ENCODE data around the gene FASTKD3.

Gene FASTKD3

GRCh38 chr5:7846327-7846726 is 22.5 kb downstream of the FASTKD3 start:
- DNase-seq, result no peak

GRCh38 chr5:7845557-7845956 is 23.3 kb downstream of the FASTKD3 start:
- no peak for DNase-seq

GRCh38 chr5:7844901-7845300 is 23.9 kb downstream of the FASTKD3 start:
- no peak for DNase-seq

- DNase-seq, result no peak
These were observed 26.3 kb downstream of the FASTKD3 start for GRCh38 chr5:7842531-7842930.

- no peak for DNase-seq
These were observed 31.4 kb downstream of the FASTKD3 start for GRCh38 chr5:7837403-7837802.

DNA sequence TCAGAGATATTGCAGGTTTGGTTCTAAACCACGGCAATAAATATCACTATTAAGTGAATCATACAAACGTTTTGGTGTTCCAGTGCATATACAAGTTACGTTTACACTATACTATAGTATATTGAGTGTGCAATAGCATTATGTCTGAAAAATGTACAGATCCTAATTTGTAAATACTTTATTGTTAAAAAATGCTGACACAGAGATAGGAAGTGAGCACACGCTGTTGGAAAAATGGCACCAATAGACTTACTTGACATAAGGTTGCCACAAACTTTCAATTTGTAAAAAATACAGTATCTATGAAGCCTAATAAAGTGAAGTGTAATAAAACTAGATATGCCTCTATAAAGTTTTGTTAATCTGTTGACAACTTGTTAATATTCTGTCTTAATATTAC is 33.8 kb downstream of the FASTKD3 start:
- no peak for DNase-seq

DNA sequence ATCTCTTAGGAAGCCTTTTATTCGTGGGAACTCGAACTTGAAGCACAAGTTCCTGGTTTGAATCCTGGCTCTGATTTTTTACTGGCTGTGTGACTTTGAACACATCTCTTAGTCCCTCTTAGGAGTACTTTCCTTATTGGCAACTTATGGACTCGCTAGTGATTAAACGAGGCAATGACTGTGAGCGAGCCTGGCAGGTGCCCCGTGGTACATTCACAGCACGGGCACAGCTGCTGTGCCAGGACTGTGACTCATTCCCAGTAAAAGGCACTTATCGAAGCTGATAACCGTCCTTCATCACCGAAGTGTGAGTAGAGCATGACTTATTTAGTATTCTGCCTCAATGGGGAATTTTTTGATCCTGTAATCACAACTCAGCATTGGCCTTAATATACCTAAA is 40.6 kb downstream of the FASTKD3 start:
- DNase-seq, result no peak

- DNase-seq, result no peak
These were observed 41.2 kb downstream of the FASTKD3 start for GRCh38 chr5:7827610-7828009.

DNA sequence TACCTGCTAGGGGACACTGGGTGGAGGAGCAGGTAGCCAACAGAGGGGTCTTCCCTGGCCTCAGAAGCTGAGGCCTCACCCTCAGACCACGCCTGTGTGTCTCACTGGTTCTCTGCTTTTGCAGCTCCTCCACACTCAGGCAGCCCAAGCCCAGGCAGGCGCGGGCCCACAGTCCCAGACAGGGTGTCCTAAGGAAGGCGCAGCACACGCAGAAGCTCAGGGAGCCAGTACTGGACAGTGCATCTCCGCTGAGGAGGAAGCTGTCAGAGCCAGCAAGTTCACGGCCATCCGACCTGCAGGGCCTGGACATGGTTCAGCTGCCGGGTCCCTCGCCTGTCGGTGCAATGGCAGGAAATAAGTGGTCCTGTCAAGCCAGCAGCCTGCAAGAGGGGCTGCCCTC is 43.2 kb downstream of the FASTKD3 start:
- no peak for DNase-seq

DNA sequence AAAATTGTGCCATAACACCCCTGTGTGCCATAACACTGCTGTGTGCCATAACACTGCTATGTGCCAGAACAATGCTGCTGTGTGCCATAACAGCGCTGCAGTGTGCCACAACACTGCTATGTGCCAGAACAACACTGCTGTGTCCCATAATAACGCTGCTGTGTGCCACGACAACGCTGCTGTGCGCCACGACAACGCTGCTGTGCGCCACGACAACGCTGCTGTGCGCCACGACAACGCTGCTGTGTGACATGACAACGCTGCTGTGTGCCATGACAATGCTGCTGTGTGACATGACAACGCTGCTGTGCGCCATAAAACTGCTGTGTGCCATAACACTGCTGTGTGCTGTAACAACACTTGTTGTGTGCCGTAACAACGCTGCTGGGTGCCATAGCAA is 43.8 kb downstream of the FASTKD3 start:
- no peak for DNase-seq

- DNase-seq, result no peak
These were observed 45.2 kb downstream of the FASTKD3 start for GRCh38 chr5:7823594-7823993.

DNA sequence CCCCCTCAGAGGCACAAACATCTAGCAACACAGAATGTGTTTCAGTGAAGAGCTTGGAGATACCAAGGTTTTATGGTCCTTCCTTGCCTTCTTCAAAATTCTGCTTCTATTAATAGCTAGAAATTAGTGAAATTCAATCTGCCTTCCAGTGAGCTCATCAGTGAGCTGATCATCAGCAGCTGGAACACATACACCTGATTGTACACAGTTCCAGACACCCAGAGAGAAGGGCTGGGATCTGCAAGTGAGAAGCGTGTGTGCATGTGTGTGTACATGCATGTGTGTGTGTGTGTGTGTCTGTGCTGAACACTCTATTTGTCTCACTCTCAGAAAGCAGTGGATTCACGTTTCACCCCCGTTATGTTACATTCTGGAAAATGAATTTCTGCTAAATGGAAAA is 46.4 kb downstream of the FASTKD3 start:
- no peak for DNase-seq

DNA sequence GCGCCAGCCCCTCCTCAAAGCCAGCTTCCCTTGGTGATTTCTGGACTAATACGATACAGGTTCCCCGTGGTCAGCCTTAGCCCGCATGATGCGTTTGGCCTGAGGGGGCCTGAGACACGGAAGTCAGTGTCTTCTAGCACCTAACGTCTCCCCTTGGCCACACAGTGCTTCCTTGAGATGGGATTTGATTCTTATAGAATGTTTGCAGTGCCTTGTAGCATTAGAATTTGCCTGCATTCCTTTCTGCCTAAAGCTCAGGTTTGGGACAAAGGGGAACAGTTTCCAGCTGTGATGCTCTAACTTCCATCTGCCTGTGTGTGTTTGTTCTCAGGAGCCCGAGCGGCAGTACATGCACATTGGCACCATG is 52.3 kb downstream of the FASTKD3 start:
- DNase-seq, result no peak

- DNase-seq, result peak; percentile 67
These were observed 52.8 kb downstream of the FASTKD3 start for GRCh38 chr5:7815892-7816534.

- DNase-seq, result no peak
These were observed 54.0 kb downstream of the FASTKD3 start for GRCh38 chr5:7814816-7815215.

- no peak for DNase-seq
These were observed 55.3 kb downstream of the FASTKD3 start for GRCh38 chr5:7813576-7813975.

DNA sequence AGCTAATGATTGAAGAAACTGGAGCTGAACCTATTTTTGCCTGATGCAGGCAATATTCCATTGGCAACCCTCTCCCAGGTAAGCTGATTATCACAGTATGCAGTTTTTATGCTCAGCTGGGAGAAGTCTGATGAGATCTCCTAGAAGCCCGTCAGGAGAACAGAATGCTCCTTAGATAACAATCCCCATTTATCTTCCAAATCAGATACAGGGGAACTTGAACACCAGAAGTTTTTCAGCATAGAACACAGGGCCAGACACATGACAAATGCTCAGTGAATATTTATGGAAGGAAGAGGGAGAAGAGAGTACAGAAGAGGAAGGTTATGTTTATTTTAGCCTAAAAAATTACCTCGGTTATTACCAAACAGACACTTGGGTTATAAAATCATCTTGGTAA is 55.8 kb downstream of the FASTKD3 start:
- no peak for DNase-seq

DNA sequence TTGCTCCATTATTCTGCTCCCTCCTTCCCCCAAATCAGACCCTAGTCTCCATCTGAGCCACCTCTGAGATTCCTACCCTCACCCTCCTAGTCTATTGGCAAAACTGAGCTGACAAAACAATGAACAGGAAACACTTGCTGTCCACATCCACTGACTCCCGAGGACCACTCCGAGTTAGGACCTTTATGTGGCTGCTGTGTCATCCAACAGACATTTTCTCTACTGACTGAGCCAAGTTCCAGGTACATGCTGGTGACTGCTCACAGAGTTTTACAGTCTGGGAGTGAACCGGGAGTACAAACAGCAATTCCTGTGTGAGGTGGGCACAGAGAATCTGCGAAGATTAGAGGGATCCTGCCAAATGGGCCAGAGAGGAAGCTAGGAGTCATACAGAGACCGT is 57.1 kb downstream of the FASTKD3 start:
- DNase-seq, result no peak
